ENCODE measurements around the gene GGN. TPM values are rescaled to one million over a fixed set of nuclear protein-coding genes. Genes with fewer than 3 reads are reported as not detected.
A peak's percentile ranks its signal among the peaks of the same experiment; 100 is the strongest.
"Not testable (repeated sequence)": the region's sequence is repeated elsewhere in the genome, so short reads cannot be mapped to it uniquely, and the experiment has no call there.

The GGN gene
- total and polyA plus RNA-seq, 2 experiments from 2014 or later, result 1.8 to 2.0 TPM

DNA sequence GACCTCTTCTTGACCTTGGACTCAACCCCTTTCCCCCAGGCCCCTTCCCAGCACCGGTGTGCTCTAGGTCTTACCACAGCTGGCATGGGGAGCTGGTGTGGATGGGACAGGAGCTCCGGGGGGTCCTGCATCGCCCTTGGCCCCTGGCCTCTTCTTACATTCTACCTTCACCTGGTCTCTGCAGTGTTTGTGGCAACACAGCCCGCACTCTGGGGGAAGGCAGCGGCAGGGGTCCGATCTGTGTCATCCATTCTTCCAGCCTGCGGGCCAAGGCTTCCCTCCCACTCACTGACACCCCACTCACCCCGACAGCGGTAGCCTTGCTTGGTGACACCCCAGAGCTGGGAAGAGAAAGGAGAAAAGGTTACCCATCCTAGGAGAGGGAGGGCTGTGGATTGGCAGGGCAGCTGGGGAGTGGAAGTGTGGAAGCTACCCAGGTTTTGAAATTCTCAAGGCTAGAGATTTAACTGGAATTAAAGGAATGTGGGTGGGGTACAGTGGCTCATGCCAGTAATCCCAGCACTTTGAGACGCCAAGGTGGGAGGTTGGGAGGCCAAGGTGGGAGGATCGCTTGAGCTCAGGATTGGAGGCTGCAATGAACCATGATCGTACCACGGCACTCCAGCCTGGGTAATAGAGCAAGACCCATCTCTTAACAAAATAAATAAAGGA lies 23.3 kb upstream of the GGN start:
- H3K4me2 ChIP-seq (ENCODE audit: unreplicated experiment), result no peak overlapping the region
- no peak for DNase-seq
- H3K9me2 ChIP-seq (ENCODE audit: insufficient read depth), result no peaks in the 10 kb centered on the region
- no peaks in the 10 kb centered on the region for H3K27me3 ChIP-seq (replicated peaks; ENCODE audit: insufficient read depth)
- H3K79me2 ChIP-seq (ENCODE audit: insufficient read depth), result no peaks in the 10 kb centered on the region
- no peaks in the 10 kb centered on the region for H3K4me1 ChIP-seq (ENCODE audit: insufficient read depth)
- H2AFZ ChIP-seq, result no peak overlapping the region
- 0 out of 2 replicates have a peak, but pooled peaks cover 4% of the 10 kb centered on the region for H3F3A ChIP-seq (ENCODE audit: insufficient read depth)
- H3K9me3 ChIP-seq (ENCODE audit: low read depth), result no peaks in the 10 kb centered on the region
- H3K4me3 ChIP-seq, result no peak overlapping the region
- 78 to 87% methylated on average over 11 to 13 of the region's 13 CpGs for WGBS, 2 experiments (ENCODE audit: low coverage in 1 of 2, low lambda C conversion rate in 2 of 2, missing lambda C conversion rate in 2 of 2)
- TF ChIP-seq EZH2phosphoT487 (IDR thresholded peaks at IDR 0.05; ENCODE audit: insufficient read depth, low read depth), result no peak
- TF ChIP-seq EZH2 (IDR thresholded peaks at IDR 0.05; ENCODE audit: insufficient read depth, poor library complexity, severe bottlenecking), result no peak
- no peak overlapping the region for H3K27ac ChIP-seq
- in situ Hi-C loops (cut with MboI), result loop anchor here (10.0 kb wide), 1 partner anchor 224 kb away; no protein-coding TSS in a partner anchor
- no peaks in the 10 kb centered on the region for H4K20me1 ChIP-seq (ENCODE audit: insufficient read depth)
- no peaks in the 10 kb centered on the region for H3K36me3 ChIP-seq (ENCODE audit: low read depth)
- no peak overlapping the region for H3K9ac ChIP-seq

DNA sequence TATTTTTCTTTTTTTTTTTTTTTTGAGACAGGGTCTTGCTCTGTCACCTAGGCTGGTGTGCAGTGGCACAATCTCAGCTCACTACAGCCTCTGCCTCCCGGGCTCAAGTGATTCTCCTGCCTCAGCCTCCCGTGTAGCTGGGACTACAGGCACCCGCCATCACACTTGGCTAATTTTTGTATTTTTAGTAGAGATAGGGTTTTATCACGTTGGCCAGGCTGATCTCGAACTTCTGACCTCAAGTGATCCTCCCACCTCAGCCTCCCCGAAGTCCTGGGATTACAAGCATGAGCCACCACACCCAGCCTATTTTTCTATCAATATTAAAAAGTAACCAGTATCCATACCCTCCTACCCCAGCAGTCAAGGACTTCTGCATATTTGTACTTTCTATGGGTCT lies 22.6 kb upstream of the GGN start:
- H3K4me3 ChIP-seq; H3K27me3 ChIP-seq (replicated peaks; ENCODE audit: insufficient read depth); H3K9me2 ChIP-seq (ENCODE audit: insufficient read depth); H3K9ac ChIP-seq; H3K27ac ChIP-seq; H3K4me1 ChIP-seq (ENCODE audit: insufficient read depth); H3K4me2 ChIP-seq (ENCODE audit: unreplicated experiment); H3K9me3 ChIP-seq (ENCODE audit: low read depth); H3K79me2 ChIP-seq (ENCODE audit: insufficient read depth); H4K20me1 ChIP-seq (ENCODE audit: insufficient read depth); H3F3A ChIP-seq (ENCODE audit: insufficient read depth); H3K36me3 ChIP-seq (ENCODE audit: low read depth); DNase-seq; H2AFZ ChIP-seq: not testable (repeated sequence)
- in situ Hi-C loops (cut with MboI), result loop anchor here (10.0 kb wide), 1 partner anchor 224 kb away; no protein-coding TSS in a partner anchor
- WGBS, 2 experiments (ENCODE audit: low coverage in 1 of 2, low lambda C conversion rate in 2 of 2, missing lambda C conversion rate in 2 of 2), result 57 to 61% methylated on average over 6 of the region's 6 CpGs

DNA sequence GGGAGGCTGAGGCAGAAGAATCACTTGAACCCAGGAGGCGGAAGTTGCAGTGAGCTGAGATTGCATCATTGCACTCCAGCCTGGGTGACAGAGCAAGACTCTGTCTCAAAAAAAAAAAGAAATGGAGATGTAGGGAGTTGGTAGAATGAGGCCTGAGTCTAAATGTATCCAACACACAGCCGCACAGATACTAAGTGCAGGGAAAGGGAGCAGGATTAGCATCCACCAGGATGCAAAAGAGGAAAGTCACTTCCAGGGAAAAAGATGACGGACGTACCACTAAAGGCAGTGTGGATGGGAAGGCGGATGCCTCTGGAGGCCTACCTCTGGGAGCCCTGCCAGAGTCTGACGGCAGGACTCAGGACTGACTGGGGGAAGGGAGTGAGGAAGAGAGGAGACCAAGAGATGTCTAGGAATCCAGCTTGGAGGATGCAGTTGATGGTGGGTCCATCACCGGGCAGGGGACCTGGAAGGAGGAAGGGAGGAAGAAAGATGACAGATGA lies 21.8 kb upstream of the GGN start:
- Histone ChIP-seq H3K9me2 (ENCODE audit: insufficient read depth) (no peaks in the 10 kb centered on the region), H2AFZ (no peak overlapping the region), H4K20me1 (ENCODE audit: insufficient read depth) (no peaks in the 10 kb centered on the region), H3K27ac (no peak overlapping the region), H3K4me2 (ENCODE audit: unreplicated experiment) (no peak overlapping the region), H3K4me1 (ENCODE audit: insufficient read depth) (no peaks in the 10 kb centered on the region), H3K27me3 (replicated peaks; ENCODE audit: insufficient read depth) (no peaks in the 10 kb centered on the region), H3K9me3 (ENCODE audit: low read depth) (no peaks in the 10 kb centered on the region), H3F3A (ENCODE audit: insufficient read depth) (0 out of 2 replicates have a peak, but pooled peaks cover 4% of the 10 kb centered on the region), H3K79me2 (ENCODE audit: insufficient read depth) (no peaks in the 10 kb centered on the region), H3K4me3 (no peak overlapping the region), H3K36me3 (ENCODE audit: low read depth) (no peaks in the 10 kb centered on the region), H3K9ac (no peak overlapping the region)
- in situ Hi-C loops (cut with MboI), result loop anchor here (10.0 kb wide), 1 partner anchor 225 kb away; no protein-coding TSS in a partner anchor
- DNase-seq, result peak; percentile 70
- WGBS, 2 experiments (ENCODE audit: low coverage in 1 of 2, low lambda C conversion rate in 2 of 2, missing lambda C conversion rate in 2 of 2), result 30% methylated on average over 7 of the region's 7 CpGs
- no peak for TF ChIP-seq EZH2 (IDR thresholded peaks at IDR 0.05; ENCODE audit: insufficient read depth, poor library complexity, severe bottlenecking)
- no peak for TF ChIP-seq EZH2phosphoT487 (IDR thresholded peaks at IDR 0.05; ENCODE audit: insufficient read depth, low read depth)

DNA sequence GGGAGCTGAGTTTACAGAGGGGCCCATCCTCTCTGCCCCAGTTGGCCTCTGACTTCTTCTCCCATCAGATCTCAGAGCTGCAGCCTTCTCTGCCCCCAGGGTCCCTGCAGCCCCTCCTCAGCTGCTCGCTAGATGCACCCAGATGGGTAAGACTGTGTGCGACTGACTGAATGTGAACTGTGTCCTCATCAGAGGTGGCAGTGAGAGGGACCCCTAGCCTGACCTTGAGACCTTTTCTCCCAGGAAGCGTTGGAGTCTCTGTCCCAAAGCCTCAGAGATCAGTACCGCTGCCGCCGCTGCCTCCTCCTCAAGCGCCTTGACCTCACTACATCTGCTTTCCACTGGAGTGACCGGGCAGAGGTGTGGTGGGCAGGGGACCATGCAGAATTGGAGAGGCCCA lies 17.4 kb upstream of the GGN start:
- H3K4me2 ChIP-seq (ENCODE audit: unreplicated experiment), result no peak overlapping the region
- in situ Hi-C loops (cut with MboI), result no loop called here
- H3K27ac ChIP-seq, result no peak overlapping the region
- WGBS, 2 experiments (ENCODE audit: low coverage in 1 of 2, low lambda C conversion rate in 2 of 2, missing lambda C conversion rate in 2 of 2), result 93 to 97% methylated on average over 8 of the region's 8 CpGs
- H3K27me3 ChIP-seq (replicated peaks; ENCODE audit: insufficient read depth), result no peaks in the 10 kb centered on the region
- H3K4me3 ChIP-seq, result no peak overlapping the region
- peaks cover 4% of the 10 kb centered on the region for H3K79me2 ChIP-seq (ENCODE audit: insufficient read depth)
- H4K20me1 ChIP-seq (ENCODE audit: insufficient read depth), result no peaks in the 10 kb centered on the region
- H3F3A ChIP-seq (ENCODE audit: insufficient read depth), result 0 out of 2 replicates have a peak, but pooled peaks cover 4% of the 10 kb centered on the region
- DNase-seq, result no peak
- H2AFZ ChIP-seq, result no peak overlapping the region
- no peak overlapping the region for H3K9ac ChIP-seq
- no peak for TF ChIP-seq EZH2phosphoT487 (IDR thresholded peaks at IDR 0.05; ENCODE audit: insufficient read depth, low read depth)
- TF ChIP-seq EZH2 (IDR thresholded peaks at IDR 0.05; ENCODE audit: insufficient read depth, poor library complexity, severe bottlenecking), result no peak
- no peaks in the 10 kb centered on the region for H3K36me3 ChIP-seq (ENCODE audit: low read depth)
- H3K9me2 ChIP-seq (ENCODE audit: insufficient read depth), result no peaks in the 10 kb centered on the region
- no peaks in the 10 kb centered on the region for H3K9me3 ChIP-seq (ENCODE audit: low read depth)
- 0 out of 2 replicates have a peak, but pooled peaks cover 4% of the 10 kb centered on the region for H3K4me1 ChIP-seq (ENCODE audit: insufficient read depth)
